HG02588 (cell line): ENCODE measurements around the gene TEX44.
A peak's percentile ranks its signal among the peaks of the same experiment; 100 is the strongest.
"Not testable (repeated sequence)": the region's sequence is repeated elsewhere in the genome, so short reads cannot be mapped to it uniquely, and the experiment has no call there.

Source experiments
- ATAC-seq: cut with Tn5 transposase; IDR thresholded peaks from one replicate; pipeline ENCODE4 v1.9.1; 2021; ENCODE audit warnings: mild to moderate bottlenecking, moderate library complexity; ENCODE audit not compliant: unreplicated experiment

TEX44 gene

GRCh38 chr2:231570915-231571314 lies 21.7 kb upstream of the TEX44 start:
- not testable (repeated sequence) for ATAC-seq

GRCh38 chr2:231571661-231572191 lies 20.9 kb upstream of the TEX44 start:
- no peak for ATAC-seq

- no peak for ATAC-seq
These were observed 19.6 kb upstream of the TEX44 start for GRCh38 chr2:231573096-231573495.

DNA sequence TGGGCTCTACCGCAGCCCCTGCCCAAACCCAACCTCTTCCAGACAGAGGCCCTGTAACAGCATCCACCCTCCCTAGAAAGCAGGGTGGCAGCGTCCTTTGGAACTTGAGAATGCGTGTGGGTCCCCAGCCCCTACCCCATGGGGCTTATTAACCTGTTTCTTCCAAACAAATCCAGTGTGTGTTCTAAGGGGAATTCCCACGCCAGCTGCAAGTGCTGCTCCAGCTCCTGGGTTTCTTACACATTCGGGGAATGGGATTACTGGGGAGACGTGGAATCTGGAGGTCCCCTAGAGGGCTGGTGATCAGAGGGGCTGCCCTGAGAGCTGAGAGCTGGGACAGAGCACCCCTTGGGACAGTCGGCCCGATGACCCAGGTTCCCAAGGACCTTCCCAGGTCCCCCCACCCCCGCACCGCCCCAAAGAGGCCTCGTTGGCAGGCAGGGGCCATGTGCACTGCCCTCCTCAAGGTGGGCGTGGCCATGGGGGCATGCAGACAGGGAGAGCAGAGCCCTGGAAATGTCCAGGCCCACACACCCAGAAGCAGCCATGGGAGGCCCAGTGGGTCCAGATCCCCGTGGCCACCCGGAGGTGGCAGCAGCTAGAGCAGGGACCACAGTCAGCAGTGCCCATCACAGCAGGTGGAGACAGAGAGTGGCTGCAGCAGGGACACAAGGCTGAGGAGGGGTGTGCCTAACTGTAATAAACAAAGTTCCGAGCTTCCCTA lies 18.8 kb upstream of the TEX44 start:
- ATAC-seq: no peak

DNA sequence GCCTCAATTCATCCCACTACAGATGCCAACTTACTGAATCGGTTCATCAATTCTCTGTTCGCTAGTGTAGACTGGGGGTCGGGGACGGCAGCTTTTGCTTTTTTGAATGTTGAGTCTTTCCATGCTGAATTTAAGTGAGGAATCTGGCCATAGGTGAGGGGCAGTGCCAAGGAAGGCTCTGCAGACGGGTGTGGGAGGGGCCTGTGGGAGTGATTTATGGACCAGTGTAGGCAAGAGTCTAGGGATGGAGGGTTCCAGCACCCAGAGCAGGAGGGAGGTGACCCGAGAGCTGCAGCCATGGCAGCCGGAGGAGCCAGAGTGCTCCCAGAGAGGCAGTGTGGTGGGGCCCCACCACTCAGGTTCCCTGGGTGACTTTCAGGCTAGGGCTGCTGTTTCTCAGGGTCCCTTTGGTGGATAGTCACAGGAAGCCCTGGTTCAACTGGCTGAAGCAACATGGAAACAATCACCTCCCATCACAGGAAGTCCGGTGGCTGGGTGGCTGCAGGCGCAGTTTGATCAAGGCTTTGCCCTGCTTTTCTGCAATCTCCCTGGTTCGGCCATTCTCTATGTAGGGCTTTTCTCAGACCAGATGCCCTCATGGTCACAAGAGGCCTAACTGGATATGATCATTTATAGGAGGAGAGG lies 16.9 kb upstream of the TEX44 start:
- no peak for ATAC-seq

DNA sequence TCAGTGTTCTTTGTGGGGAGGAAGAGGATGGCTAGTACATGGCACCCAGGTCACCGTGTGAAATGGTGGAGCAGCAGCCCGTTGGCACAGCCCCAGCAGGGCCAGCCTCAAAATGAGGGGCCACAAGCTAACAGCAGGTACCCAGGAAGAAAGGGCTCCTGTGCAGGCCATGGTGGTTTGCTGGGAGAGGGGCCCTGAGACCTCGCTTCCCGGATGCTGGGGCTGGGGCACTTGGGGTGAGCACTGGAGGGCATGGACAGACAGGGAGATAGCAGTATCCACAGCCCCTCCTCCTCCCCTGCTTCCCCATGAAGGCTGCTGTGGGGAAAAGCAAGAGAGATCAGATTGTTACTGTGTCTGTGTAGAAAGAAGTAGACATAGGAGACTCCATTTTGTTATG lies 16.2 kb upstream of the TEX44 start:
- no peak for ATAC-seq

- ATAC-seq: not testable (repeated sequence)
These were observed 14.0 kb upstream of the TEX44 start for GRCh38 chr2:231578655-231579054.

DNA sequence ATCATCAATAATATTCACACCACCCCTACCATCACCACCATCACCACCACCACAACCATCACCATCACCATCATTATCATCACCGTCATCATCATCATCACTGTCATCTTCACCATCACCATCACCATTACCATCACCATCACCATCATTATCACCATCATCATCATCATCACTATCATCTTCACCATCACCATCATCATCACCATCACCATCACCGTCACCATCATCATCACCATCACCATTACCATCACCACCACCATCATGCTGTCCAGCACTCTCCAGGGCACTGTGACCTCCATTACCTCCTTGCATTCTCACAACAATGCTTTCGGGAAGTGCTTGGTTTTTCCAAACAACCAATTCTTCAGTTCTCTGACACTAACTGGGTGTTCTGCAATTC lies 13.1 kb upstream of the TEX44 start:
- no peak for ATAC-seq

- no peak for ATAC-seq
These were observed 11.3 kb upstream of the TEX44 start for GRCh38 chr2:231581328-231581727.

DNA sequence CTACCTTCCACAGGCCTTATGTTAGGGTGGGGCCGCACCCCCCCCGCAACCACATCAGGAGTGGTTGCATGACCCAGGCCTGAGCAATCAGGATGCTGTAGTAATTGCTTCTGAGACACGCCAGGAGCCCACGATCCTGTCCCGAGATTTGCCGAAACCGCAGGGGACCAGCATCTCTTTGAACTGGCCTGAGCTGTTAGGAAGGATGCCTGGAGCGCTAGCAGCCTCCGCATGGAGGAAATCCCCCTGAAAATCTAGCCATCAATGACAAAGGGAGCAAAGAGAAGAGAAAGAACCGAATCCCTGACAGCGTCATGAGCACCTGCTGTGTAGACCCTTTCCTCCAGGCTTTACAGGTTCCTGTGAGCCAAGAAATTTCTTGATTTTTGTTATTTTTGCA lies 8.7 kb upstream of the TEX44 start:
- no peak for ATAC-seq

DNA sequence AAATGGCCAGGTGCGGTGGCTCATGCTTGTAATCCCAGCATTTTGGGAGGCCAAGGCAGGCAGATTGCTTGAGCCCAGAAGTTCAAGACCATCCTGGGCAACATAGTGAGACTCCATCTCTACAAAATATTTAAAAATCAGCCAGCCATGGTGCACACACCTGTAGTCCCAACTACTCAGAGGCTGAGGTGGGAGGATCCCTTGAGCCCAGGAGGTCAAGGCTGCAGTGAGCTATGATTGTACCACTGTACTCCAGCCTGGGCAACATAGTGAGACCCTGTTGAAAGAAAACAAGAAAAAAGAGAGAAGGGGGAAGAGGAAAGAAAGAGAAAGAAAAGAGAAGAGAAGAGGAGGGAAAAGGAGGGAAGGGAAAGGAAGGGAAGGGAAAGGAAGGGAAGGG lies 4.9 kb upstream of the TEX44 start:
- not testable (repeated sequence) for ATAC-seq

- ATAC-seq: no peak
These were observed 3.0 kb upstream of the TEX44 start for GRCh38 chr2:231589656-231590055.

- ATAC-seq: no peak
These were observed 2.0 kb upstream of the TEX44 start for GRCh38 chr2:231590614-231591013.

GRCh38 chr2:231593666-231594065 lies 1.0 kb downstream of the TEX44 start:
- ATAC-seq: no peak

GRCh38 chr2:231597014-231597611 lies 4.4 kb downstream of the TEX44 start:
- ATAC-seq: peak; percentile 58

GRCh38 chr2:231597627-231598026 lies 5.0 kb downstream of the TEX44 start:
- no peak for ATAC-seq

- no peak for ATAC-seq
These were observed 8.1 kb downstream of the TEX44 start for GRCh38 chr2:231600619-231601355.

GRCh38 chr2:231601356-231602229 lies 8.9 kb downstream of the TEX44 start:
- no peak for ATAC-seq

- no peak for ATAC-seq
These were observed 10.3 kb downstream of the TEX44 start for GRCh38 chr2:231602859-231603467.

DNA sequence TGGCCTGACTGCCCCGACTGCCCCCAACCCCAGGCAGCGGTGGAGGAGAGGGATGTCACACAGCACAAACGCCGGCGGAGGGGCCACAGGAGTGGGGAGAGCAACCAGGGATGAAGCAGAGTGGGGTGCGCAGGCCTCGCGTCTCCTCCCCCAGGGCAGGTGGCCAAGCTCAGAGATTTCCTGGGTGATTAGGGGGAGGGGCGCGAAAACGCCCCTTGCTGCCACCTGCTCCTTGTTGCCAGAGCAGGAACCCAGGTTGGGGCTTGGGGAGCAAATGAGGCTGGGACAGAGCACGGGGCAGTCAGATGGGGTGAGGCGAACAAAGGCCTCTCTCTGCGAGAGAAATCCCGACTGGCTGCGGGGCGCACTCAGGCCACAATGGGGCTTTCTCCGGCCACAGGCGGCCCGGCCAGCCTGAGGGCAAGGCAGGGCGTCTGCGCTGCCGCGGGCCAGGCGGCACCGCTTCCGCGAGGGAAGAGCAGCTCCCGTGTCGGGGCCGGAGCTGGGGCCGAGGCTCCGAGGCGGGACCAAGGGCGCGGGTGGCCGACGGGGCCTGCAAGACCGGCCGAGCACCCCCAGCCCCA lies 11.5 kb downstream of the TEX44 start:
- peak; percentile 39 for ATAC-seq
